ENCODE measurements around the gene TMEM53.

TMEM53 gene

DNA sequence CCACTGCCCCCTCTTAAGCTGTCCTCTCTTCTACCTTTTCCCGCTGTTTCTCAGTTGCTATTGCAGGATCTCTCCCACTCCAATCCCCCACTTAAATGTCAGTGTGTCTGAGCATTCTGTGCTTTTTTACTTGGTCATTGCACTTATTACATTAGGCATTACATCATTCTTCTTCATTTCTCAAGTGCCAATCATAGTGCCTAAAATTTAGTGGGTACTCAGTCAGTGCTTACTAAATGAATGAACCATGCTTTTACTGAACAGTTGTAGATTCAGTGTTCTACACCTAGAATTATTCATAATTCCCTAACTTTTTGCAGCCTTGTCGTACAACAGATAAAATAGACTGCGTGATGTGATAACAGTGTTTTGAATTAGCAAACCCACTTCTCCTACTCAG is 19.6 kb upstream of the TMEM53 start:
- H3K4me3 ChIP-seq (ENCODE audit: severe bottlenecking), result no peak overlapping the region
- H3K27ac ChIP-seq (ENCODE audit: poor library complexity, severe bottlenecking), result no peak overlapping the region
- no peaks in the 10 kb centered on the region for H3K27me3 ChIP-seq (ENCODE audit: insufficient read depth, poor library complexity, severe bottlenecking)
- no peaks in the 10 kb centered on the region for H3K36me3 ChIP-seq (ENCODE audit: low read depth)
- TF ChIP-seq, protein P1, sequence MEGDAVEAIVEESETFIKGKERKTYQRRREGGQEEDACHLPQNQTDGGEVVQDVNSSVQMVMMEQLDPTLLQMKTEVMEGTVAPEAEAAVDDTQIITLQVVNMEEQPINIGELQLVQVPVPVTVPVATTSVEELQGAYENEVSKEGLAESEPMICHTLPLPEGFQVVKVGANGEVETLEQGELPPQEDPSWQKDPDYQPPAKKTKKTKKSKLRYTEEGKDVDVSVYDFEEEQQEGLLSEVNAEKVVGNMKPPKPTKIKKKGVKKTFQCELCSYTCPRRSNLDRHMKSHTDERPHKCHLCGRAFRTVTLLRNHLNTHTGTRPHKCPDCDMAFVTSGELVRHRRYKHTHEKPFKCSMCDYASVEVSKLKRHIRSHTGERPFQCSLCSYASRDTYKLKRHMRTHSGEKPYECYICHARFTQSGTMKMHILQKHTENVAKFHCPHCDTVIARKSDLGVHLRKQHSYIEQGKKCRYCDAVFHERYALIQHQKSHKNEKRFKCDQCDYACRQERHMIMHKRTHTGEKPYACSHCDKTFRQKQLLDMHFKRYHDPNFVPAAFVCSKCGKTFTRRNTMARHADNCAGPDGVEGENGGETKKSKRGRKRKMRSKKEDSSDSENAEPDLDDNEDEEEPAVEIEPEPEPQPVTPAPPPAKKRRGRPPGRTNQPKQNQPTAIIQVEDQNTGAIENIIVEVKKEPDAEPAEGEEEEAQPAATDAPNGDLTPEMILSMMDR (IDR thresholded peaks at IDR 0.05; ENCODE audit: poor library complexity, severe bottlenecking), result no peak
- no peaks in the 10 kb centered on the region for H3K4me1 ChIP-seq (ENCODE audit: insufficient read depth, poor library complexity, severe bottlenecking)
- ATAC-seq (ENCODE audit: low read depth) (no peak), DNase-seq (ENCODE audit: low spot score) (no peak)
- H3K9me3 ChIP-seq (ENCODE audit: severe bottlenecking), result no peaks in the 10 kb centered on the region

DNA sequence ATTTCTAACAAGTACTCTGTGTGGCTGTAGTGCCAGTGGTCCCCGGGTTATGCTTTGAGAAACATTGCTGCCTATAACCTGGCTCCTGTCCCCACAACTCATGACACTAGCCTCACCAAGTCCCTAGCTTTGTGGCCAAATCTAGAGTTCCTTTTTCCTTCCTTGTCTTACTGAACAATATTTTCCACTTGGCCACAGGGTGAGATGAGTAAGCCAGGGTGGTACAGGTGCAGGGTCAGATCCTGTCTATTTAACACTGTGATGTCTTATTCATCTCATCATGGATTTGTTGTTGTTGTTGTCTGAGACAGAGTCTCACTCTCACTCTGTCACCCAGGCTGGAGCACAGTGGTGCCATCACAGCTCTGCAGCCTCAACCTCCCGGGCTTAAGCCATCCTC is 18.9 kb upstream of the TMEM53 start:
- H3K27ac ChIP-seq (ENCODE audit: poor library complexity, severe bottlenecking), result no peak overlapping the region
- no peaks in the 10 kb centered on the region for H3K9me3 ChIP-seq (ENCODE audit: severe bottlenecking)
- no peak overlapping the region for H3K4me3 ChIP-seq (ENCODE audit: severe bottlenecking)
- TF ChIP-seq, protein P1 (IDR thresholded peaks at IDR 0.05; ENCODE audit: poor library complexity, severe bottlenecking), result no peak
- no peaks in the 10 kb centered on the region for H3K27me3 ChIP-seq (ENCODE audit: insufficient read depth, poor library complexity, severe bottlenecking)
- no peak for ATAC-seq (ENCODE audit: low read depth)
- H3K4me1 ChIP-seq (ENCODE audit: insufficient read depth, poor library complexity, severe bottlenecking), result no peaks in the 10 kb centered on the region
- no peaks in the 10 kb centered on the region for H3K36me3 ChIP-seq (ENCODE audit: low read depth)
- DNase-seq (ENCODE audit: low spot score), result no peak

DNA sequence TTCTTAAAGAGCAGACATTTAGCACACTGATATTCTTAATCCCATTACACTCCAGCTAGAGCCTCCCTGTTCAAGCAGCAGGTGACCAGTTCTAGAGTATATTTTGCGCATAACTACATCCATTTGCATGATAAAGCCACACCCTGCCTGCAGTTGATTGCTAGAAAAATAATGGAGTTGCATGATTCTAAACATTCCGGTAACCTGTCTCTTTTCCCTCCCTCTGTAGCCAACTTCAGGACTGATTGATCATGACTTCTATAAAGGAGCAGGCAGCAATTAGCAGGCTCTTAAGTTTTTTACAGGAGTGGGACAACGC is 15.1 kb upstream of the TMEM53 start:
- no peak for ATAC-seq (ENCODE audit: low read depth)
- no peaks in the 10 kb centered on the region for H3K36me3 ChIP-seq (ENCODE audit: low read depth)
- H3K4me3 ChIP-seq (ENCODE audit: severe bottlenecking), result no peak overlapping the region
- TF ChIP-seq, protein P1 (IDR thresholded peaks at IDR 0.05; ENCODE audit: poor library complexity, severe bottlenecking), result no peak
- no peaks in the 10 kb centered on the region for H3K9me3 ChIP-seq (ENCODE audit: severe bottlenecking)
- no peak overlapping the region for H3K27ac ChIP-seq (ENCODE audit: poor library complexity, severe bottlenecking)
- DNase-seq (ENCODE audit: low spot score), result no peak
- H3K27me3 ChIP-seq (ENCODE audit: insufficient read depth, poor library complexity, severe bottlenecking), result no peaks in the 10 kb centered on the region
- no peaks in the 10 kb centered on the region for H3K4me1 ChIP-seq (ENCODE audit: insufficient read depth, poor library complexity, severe bottlenecking)

DNA sequence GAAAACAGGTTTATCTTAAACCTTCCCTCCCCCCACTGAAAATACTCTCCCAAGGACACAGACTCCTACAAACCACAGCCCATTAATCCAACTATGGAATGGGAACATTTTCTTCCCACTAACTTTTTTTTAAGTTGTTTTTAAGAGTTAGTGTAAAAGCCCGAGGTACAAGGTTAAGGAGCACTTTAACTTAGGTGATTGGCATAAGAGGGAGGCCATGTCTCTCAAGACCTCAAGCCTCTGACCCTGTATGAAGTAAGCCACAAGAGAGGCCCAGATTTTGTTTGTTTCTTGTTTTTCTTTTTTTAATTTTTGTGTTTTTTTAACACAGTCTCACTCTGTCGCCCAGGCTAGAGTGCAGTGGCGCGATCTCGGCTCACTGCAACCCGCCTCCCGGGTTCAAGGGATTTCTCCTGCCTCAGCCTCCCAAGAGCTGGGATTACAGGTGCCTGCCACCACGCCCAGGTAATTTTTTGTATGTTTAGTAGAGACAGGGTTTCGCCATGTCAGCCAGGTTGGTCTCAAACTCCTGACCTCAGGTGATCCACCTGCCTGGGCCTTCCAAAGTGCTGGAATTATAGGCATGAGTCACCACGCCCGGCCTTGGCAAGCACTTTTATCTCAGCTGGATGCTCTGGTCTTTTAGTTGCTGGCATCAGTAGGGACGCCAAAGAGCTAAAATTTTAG is 14.6 kb upstream of the TMEM53 start:
- H3K27me3 ChIP-seq (ENCODE audit: insufficient read depth, poor library complexity, severe bottlenecking), result no peaks in the 10 kb centered on the region
- ATAC-seq (ENCODE audit: low read depth) (0 out of 3 replicates have a peak, but pooled peaks have one; percentile 31), DNase-seq (ENCODE audit: low spot score) (no peak)
- H3K36me3 ChIP-seq (ENCODE audit: low read depth), result no peaks in the 10 kb centered on the region
- H3K4me3 ChIP-seq (ENCODE audit: severe bottlenecking), result no peak overlapping the region
- TF ChIP-seq, protein P1 (IDR thresholded peaks at IDR 0.05; ENCODE audit: poor library complexity, severe bottlenecking), result no peak
- H3K27ac ChIP-seq (ENCODE audit: poor library complexity, severe bottlenecking), result no peak overlapping the region
- no peaks in the 10 kb centered on the region for H3K9me3 ChIP-seq (ENCODE audit: severe bottlenecking)
- H3K4me1 ChIP-seq (ENCODE audit: insufficient read depth, poor library complexity, severe bottlenecking), result no peaks in the 10 kb centered on the region

- H3K9me3 ChIP-seq (ENCODE audit: severe bottlenecking), result no peaks in the 10 kb centered on the region
- DNase-seq (ENCODE audit: low spot score) (no peak), ATAC-seq (ENCODE audit: low read depth) (no peak)
- TF ChIP-seq, protein P1 (IDR thresholded peaks at IDR 0.05; ENCODE audit: poor library complexity, severe bottlenecking), result no peak
- H3K36me3 ChIP-seq (ENCODE audit: low read depth), result no peaks in the 10 kb centered on the region
- no peak overlapping the region for H3K4me3 ChIP-seq (ENCODE audit: severe bottlenecking)
- H3K27ac ChIP-seq (ENCODE audit: poor library complexity, severe bottlenecking), result no peak overlapping the region
- H3K4me1 ChIP-seq (ENCODE audit: insufficient read depth, poor library complexity, severe bottlenecking), result no peaks in the 10 kb centered on the region
- no peaks in the 10 kb centered on the region for H3K27me3 ChIP-seq (ENCODE audit: insufficient read depth, poor library complexity, severe bottlenecking)
These were observed 11.6 kb upstream of the TMEM53 start for GRCh38 chr1:44685881-44686280.
